ENCODE data around the gene BCO2.
A peak's percentile ranks its signal among the peaks of the same experiment; 100 is the strongest.
"Not testable (repeated sequence)": the region's sequence is repeated elsewhere in the genome, so short reads cannot be mapped to it uniquely, and the experiment has no call there.

BCO2 gene

GRCh38 chr11:112161012-112161411 is 14.3 kb upstream of the BCO2 start:
- Mint-ChIP-seq H3K27ac (no peak overlapping the region), H3K9me3 (no peaks in the 10 kb centered on the region), H3K4me1 (peaks cover 9% of the 10 kb centered on the region), H3K36me3 (ENCODE audit: low read depth) (peaks cover 3% of the 10 kb centered on the region), H3K27me3 (peaks cover 28% of the 10 kb centered on the region), H3K4me3 (no peak overlapping the region)
- DNase-seq, result no peak
- no peak for ATAC-seq

- not testable (repeated sequence) for H3K4me3 Mint-ChIP-seq; H3K9me3 Mint-ChIP-seq; ATAC-seq; H3K36me3 Mint-ChIP-seq (ENCODE audit: low read depth); H3K27ac Mint-ChIP-seq; H3K4me1 Mint-ChIP-seq; DNase-seq
- peaks cover 28% of the 10 kb centered on the region for H3K27me3 Mint-ChIP-seq
Measured at GRCh38 chr11:112162200-112162599, 13.1 kb upstream of the BCO2 start.

GRCh38 chr11:112162761-112163546 is 12.4 kb upstream of the BCO2 start:
- ATAC-seq, result no peak
- Mint-ChIP-seq H3K9me3 (no peaks in the 10 kb centered on the region), H3K36me3 (ENCODE audit: low read depth) (peaks cover 3% of the 10 kb centered on the region), H3K4me1 (peaks cover 4% of the 10 kb centered on the region), H3K4me3 (no peak overlapping the region), H3K27me3 (peaks cover 28% of the 10 kb centered on the region), H3K27ac (no peak overlapping the region)
- no peak for DNase-seq

GRCh38 chr11:112163875-112164685 is 11.2 kb upstream of the BCO2 start, which contains the start of gene IL18:
Gene IL18, minus strand, starts transcription at chr11:112164094. Its CDS starts 9,041 bp downstream, at chr11:112155053.
- Mint-ChIP-seq H3K27me3 (peaks cover 28% of the 10 kb centered on the region), H3K36me3 (ENCODE audit: low read depth) (peaks cover 3% of the 10 kb centered on the region), H3K9me3 (no peaks in the 10 kb centered on the region), H3K27ac (no peak within 1 kb of the TSS), H3K4me1 (peaks cover 4% of the 10 kb centered on the region), H3K4me3 (peak within 1 kb of the TSS; percentile 54)
- no peak for ATAC-seq
- no peak for DNase-seq

GRCh38 chr11:112165049-112165448 is 10.3 kb upstream of the BCO2 start:
- H3K27me3 Mint-ChIP-seq, result peaks cover 28% of the 10 kb centered on the region
- DNase-seq (no peak), ATAC-seq (no peak)
- no peaks in the 10 kb centered on the region for H3K9me3 Mint-ChIP-seq
- peaks cover 3% of the 10 kb centered on the region for H3K36me3 Mint-ChIP-seq (ENCODE audit: low read depth)
- H3K4me3 Mint-ChIP-seq, result no peak overlapping the region
- no peak overlapping the region for H3K27ac Mint-ChIP-seq
- peaks cover 4% of the 10 kb centered on the region for H3K4me1 Mint-ChIP-seq

- Mint-ChIP-seq H3K4me3 (no peak overlapping the region), H3K9me3 (no peaks in the 10 kb centered on the region), H3K27me3 (peaks cover 28% of the 10 kb centered on the region), H3K27ac (no peak overlapping the region), H3K36me3 (ENCODE audit: low read depth) (peaks cover 3% of the 10 kb centered on the region), H3K4me1 (peaks cover 4% of the 10 kb centered on the region)
- DNase-seq (no peak), ATAC-seq (no peak)
Measured at GRCh38 chr11:112166562-112166961, 8.8 kb upstream of the BCO2 start.

- no peak within 1 kb of the TSS for H3K27ac Mint-ChIP-seq
- ATAC-seq, result no peak
Measured at GRCh38 chr11:112167145-112167544, 8.2 kb upstream of the BCO2 start, which contains the start of gene TEX12. Gene TEX12, plus strand, starts transcription at chr11:112167372. Its CDS starts 1,897 bp downstream, at chr11:112169269.

GRCh38 chr11:112172362-112172994 is 2.8 kb upstream of the BCO2 start:
- no peak overlapping the region for H3K27ac Mint-ChIP-seq
- H3K36me3 Mint-ChIP-seq (ENCODE audit: low read depth), result no peaks in the 10 kb centered on the region
- ATAC-seq (no peak), DNase-seq (no peak)
- no peaks in the 10 kb centered on the region for H3K9me3 Mint-ChIP-seq
- H3K4me3 Mint-ChIP-seq, result no peak overlapping the region
- peaks cover 17% of the 10 kb centered on the region for H3K27me3 Mint-ChIP-seq
- peaks cover 15% of the 10 kb centered on the region for H3K4me1 Mint-ChIP-seq

More at GRCh38 chr11:112167145-112167544, 8.2 kb upstream of the BCO2 start, which contains the start of gene TEX12:
- DNase-seq, result no peak
- peaks cover 25% of the 10 kb centered on the region for H3K27me3 Mint-ChIP-seq
- peaks cover 3% of the 10 kb centered on the region for H3K36me3 Mint-ChIP-seq (ENCODE audit: low read depth)
- peaks cover 4% of the 10 kb centered on the region for H3K4me1 Mint-ChIP-seq
- H3K9me3 Mint-ChIP-seq, result no peaks in the 10 kb centered on the region
- no peak within 1 kb of the TSS for H3K4me3 Mint-ChIP-seq

- peaks cover 20% of the 10 kb centered on the region for H3K27me3 Mint-ChIP-seq
- H3K9me3 Mint-ChIP-seq, result no peaks in the 10 kb centered on the region
- H3K4me1 Mint-ChIP-seq, result peaks cover 15% of the 10 kb centered on the region
- H3K4me3 Mint-ChIP-seq, result no peak overlapping the region
- no peak overlapping the region for H3K27ac Mint-ChIP-seq
- ATAC-seq, result no peak
- no peak for DNase-seq
- H3K36me3 Mint-ChIP-seq (ENCODE audit: low read depth), result no peaks in the 10 kb centered on the region
Measured at GRCh38 chr11:112173152-112173551, 2.2 kb upstream of the BCO2 start.

- Mint-ChIP-seq H3K4me3 (peak overlapping the region; percentile 13), H3K9me3 (no peaks in the 10 kb centered on the region), H3K27me3 (peaks cover 30% of the 10 kb centered on the region), H3K36me3 (ENCODE audit: low read depth) (no peaks in the 10 kb centered on the region), H3K27ac (no peak overlapping the region), H3K4me1 (peaks cover 23% of the 10 kb centered on the region)
- DNase-seq (no peak), ATAC-seq (no peak)
Measured at GRCh38 chr11:112175599-112175952, 264 bp downstream of the BCO2 start.

GRCh38 chr11:112176077-112176476 is 765 bp downstream of the BCO2 start:
- peaks cover 30% of the 10 kb centered on the region for H3K27me3 Mint-ChIP-seq
- no peak overlapping the region for H3K27ac Mint-ChIP-seq
- H3K4me1 Mint-ChIP-seq, result peaks cover 23% of the 10 kb centered on the region
- H3K9me3 Mint-ChIP-seq, result peaks cover 3% of the 10 kb centered on the region
- no peak overlapping the region for H3K4me3 Mint-ChIP-seq
- DNase-seq (no peak), ATAC-seq (no peak)
- no peaks in the 10 kb centered on the region for H3K36me3 Mint-ChIP-seq (ENCODE audit: low read depth)

- Mint-ChIP-seq H3K9me3 (peaks cover 3% of the 10 kb centered on the region), H3K27me3 (peaks cover 30% of the 10 kb centered on the region), H3K4me1 (peaks cover 20% of the 10 kb centered on the region), H3K4me3 (no peak overlapping the region), H3K36me3 (ENCODE audit: low read depth) (no peaks in the 10 kb centered on the region), H3K27ac (no peak overlapping the region)
- DNase-seq, result no peak
- ATAC-seq, result no peak
Measured at GRCh38 chr11:112177589-112177988, 2.3 kb downstream of the BCO2 start.

- Mint-ChIP-seq H3K4me1 (peaks cover 22% of the 10 kb centered on the region), H3K9me3 (peaks cover 3% of the 10 kb centered on the region), H3K27ac (no peak overlapping the region), H3K36me3 (ENCODE audit: low read depth) (no peaks in the 10 kb centered on the region), H3K4me3 (no peak overlapping the region), H3K27me3 (peaks cover 30% of the 10 kb centered on the region)
- no peak for ATAC-seq
- DNase-seq, result no peak
Measured at GRCh38 chr11:112178428-112178827, 3.1 kb downstream of the BCO2 start.

GRCh38 chr11:112178936-112179335 is 3.6 kb downstream of the BCO2 start:
- DNase-seq (no peak), ATAC-seq (no peak)
- H3K9me3 Mint-ChIP-seq, result peaks cover 3% of the 10 kb centered on the region
- peaks cover 27% of the 10 kb centered on the region for H3K27me3 Mint-ChIP-seq
- no peak overlapping the region for H3K4me3 Mint-ChIP-seq
- no peak overlapping the region for H3K27ac Mint-ChIP-seq
- no peaks in the 10 kb centered on the region for H3K36me3 Mint-ChIP-seq (ENCODE audit: low read depth)
- peaks cover 22% of the 10 kb centered on the region for H3K4me1 Mint-ChIP-seq

Data from activated naive CD8-positive, alpha-beta T cell treated with anti-CD3 and anti-CD28 coated beads, Interleukin-2, amount 50 U/mL, for 24 hours (primary cell).